HG02938 (cell line): Measurements from ENCODE around the gene GLB1L.
"Not testable (repeated sequence)": the region's sequence is repeated elsewhere in the genome, so short reads cannot be mapped to it uniquely, and the experiment has no call there.

ENCODE experiments used
- ATAC-seq: cut with Tn5 transposase; IDR thresholded peaks from one replicate; pipeline ENCODE4 v1.9.1; 2021; ENCODE audit warnings: mild to moderate bottlenecking, moderate library complexity; ENCODE audit not compliant: unreplicated experiment

The GLB1L gene

GRCh38 chr2:219281588-219281987, 36.3 kb upstream of the GLB1L start:
- ATAC-seq = no peak

GRCh38 chr2:219280651-219281050, 35.4 kb upstream of the GLB1L start:
- ATAC-seq = no peak

GRCh38 chr2:219279916-219280516, 34.8 kb upstream of the GLB1L start:
- ATAC-seq = no peak

GRCh38 chr2:219279151-219279915, 34.1 kb upstream of the GLB1L start, which contains the start of gene DNAJB2:
TSS of gene DNAJB2 (plus strand) at chr2:219279366. CDS start at chr2:219279834, 468 bp downstream.
- ATAC-seq = peak; percentile 83

GRCh38 chr2:219278655-219279150, 33.5 kb upstream of the GLB1L start:
- ATAC-seq = no peak

GRCh38 chr2:219277703-219278654, 32.7 kb upstream of the GLB1L start:
- no peak for ATAC-seq

GRCh38 chr2:219274361-219274921, 29.2 kb upstream of the GLB1L start:
- no peak for ATAC-seq

GRCh38 chr2:219273937-219274336, 28.7 kb upstream of the GLB1L start:
- ATAC-seq = no peak

- ATAC-seq = no peak
Observed at GRCh38 chr2:219272995-219273394, 27.8 kb upstream of the GLB1L start.

- ATAC-seq = no peak
Observed at GRCh38 chr2:219272356-219272755, 27.1 kb upstream of the GLB1L start.

- no peak for ATAC-seq
Observed at GRCh38 chr2:219271021-219271420, 25.8 kb upstream of the GLB1L start.

GRCh38 chr2:219270055-219270372, 24.8 kb upstream of the GLB1L start:
- no peak for ATAC-seq

GRCh38 chr2:219269362-219270054, 24.3 kb upstream of the GLB1L start:
- ATAC-seq = no peak

GRCh38 chr2:219268294-219268693, 23.1 kb upstream of the GLB1L start:
- no peak for ATAC-seq

GRCh38 chr2:219266886-219267285, 21.6 kb upstream of the GLB1L start:
- ATAC-seq = no peak

- no peak for ATAC-seq
Observed at GRCh38 chr2:219266232-219266631, 21.0 kb upstream of the GLB1L start.

GRCh38 chr2:219261024-219261855, 16.0 kb upstream of the GLB1L start:
- no peak for ATAC-seq

- not testable (repeated sequence) for ATAC-seq
Observed at GRCh38 chr2:219258942-219259341, 13.7 kb upstream of the GLB1L start.

GRCh38 chr2:219254590-219255201, 9.5 kb upstream of the GLB1L start:
- ATAC-seq = peak; percentile 33
